ENCODE measurements around the gene EMSY. TPM values are rescaled to one million over a fixed set of nuclear protein-coding genes. Genes with fewer than 3 reads are reported as not detected.
A peak's percentile ranks its signal among the peaks of the same experiment; 100 is the strongest.

EMSY gene
- total and polyA plus RNA-seq, 4 donors: 3.6 to 35.0 (median 17.8) TPM

DNA sequence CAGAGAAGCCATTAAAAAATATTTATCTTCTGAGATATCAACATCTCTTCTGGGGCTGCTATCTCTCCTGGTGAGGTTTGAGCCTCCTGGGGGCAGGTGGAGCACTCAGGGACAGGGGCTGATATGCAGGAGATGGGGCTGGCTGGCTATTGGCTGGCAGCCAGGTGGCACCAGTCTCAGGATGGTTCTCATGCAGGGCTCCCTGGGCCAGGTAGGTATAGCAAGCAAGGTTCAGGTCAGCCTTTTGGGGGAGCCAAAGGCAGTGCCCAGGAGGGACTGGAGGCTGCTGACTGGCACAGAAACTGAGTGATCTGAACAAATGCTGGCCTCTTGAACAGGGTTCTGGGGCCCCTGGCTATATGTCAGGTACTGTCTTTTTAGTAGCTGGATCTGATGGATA lies 29.7 kb upstream of the EMSY start:
- no peaks in the 10 kb centered on the region for H3K4me1 ChIP-seq (ENCODE audit: control insufficient read depth in 1 of 2, insufficient read depth in 2 of 2, low read length in 2 of 2)
- H3K27me3 ChIP-seq (ENCODE audit: control insufficient read depth in 1 of 2, insufficient read depth in 2 of 2, low read length in 1 of 2): no peaks in the 10 kb centered on the region
- H3K4me3 ChIP-seq (ENCODE audit: low read length in 2 of 2): no peak overlapping the region
- DNase-seq (no peak), ATAC-seq (ENCODE audit: low FRiP score) (no peak)
- H3K36me3 ChIP-seq (ENCODE audit: control insufficient read depth in 1 of 2, insufficient read depth in 2 of 2, low read length in 1 of 2): no peaks in the 10 kb centered on the region
- intact Hi-C loops (cut with DNase I): no loop called here
- no peak overlapping the region for H3K27ac ChIP-seq (ENCODE audit: low read depth in 1 of 2, low read length in 2 of 2)
- H3K9me3 ChIP-seq (ENCODE audit: control insufficient read depth, low read length): no peaks in the 10 kb centered on the region

DNA sequence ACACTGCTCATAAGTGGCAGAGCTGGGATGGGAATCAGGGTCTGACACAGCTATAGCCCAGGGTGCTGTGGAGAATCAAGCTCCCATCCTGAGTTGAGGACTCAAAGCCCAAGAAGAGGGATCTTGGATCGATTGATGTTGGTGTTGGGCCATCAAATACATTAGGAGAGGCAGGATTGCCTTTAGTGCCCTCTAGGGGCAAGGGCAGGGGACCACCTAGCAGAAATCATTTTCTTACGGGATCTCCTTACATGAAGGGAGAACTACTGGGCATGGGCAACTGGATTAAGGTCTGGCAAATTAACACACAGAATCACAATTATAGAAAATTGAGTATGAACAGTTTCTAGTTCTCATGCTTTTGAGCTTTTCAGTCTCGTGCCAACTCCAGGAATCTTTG lies 24.9 kb upstream of the EMSY start:
- 59 to 69% methylated on average over 3 of the region's 3 CpGs for WGBS, 2 donors
- intact Hi-C loops (cut with DNase I): no loop called here
- H3K9me3 ChIP-seq (ENCODE audit: control insufficient read depth, low read length): no peaks in the 10 kb centered on the region
- no peak for DNase-seq
- no peaks in the 10 kb centered on the region for H3K27me3 ChIP-seq (ENCODE audit: control insufficient read depth in 1 of 2, insufficient read depth in 2 of 2, low read length in 1 of 2)
- H3K27ac ChIP-seq (ENCODE audit: low read depth in 1 of 2, low read length in 2 of 2): no peak overlapping the region
- no peak for ATAC-seq (ENCODE audit: low FRiP score)
- H3K4me1 ChIP-seq (ENCODE audit: control insufficient read depth in 1 of 2, insufficient read depth in 2 of 2, low read length in 2 of 2): no peaks in the 10 kb centered on the region
- no peaks in the 10 kb centered on the region for H3K36me3 ChIP-seq (ENCODE audit: control insufficient read depth in 1 of 2, insufficient read depth in 2 of 2, low read length in 1 of 2)
- H3K4me3 ChIP-seq (ENCODE audit: low read length in 2 of 2): no peak overlapping the region

DNA sequence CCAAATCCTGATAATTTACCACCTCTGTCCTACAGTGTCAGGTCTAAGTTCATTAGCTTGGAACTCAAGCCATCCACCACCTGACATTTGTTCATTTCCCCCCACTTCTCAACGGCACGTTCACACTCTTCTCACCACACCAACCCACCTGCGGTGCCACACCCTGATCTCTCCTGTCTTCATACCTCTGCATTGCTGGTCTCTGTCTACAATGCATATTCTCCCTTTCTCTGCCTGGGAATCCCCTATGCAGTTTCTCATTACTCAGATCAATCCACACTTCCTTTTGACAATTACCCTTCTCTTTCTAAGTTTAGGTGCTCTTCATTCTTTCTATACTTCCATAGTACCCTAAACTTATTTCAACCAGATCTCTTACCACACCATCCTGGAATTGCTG lies 20.4 kb upstream of the EMSY start:
- intact Hi-C loops (cut with DNase I): no loop called here
- peaks cover 0 to 2% of the 10 kb centered on the region in 2 donors for H3K4me1 ChIP-seq (ENCODE audit: control insufficient read depth in 1 of 2, insufficient read depth in 2 of 2, low read length in 2 of 2)
- WGBS, 2 donors: 69 to 80% methylated on average over 3 of the region's 3 CpGs
- DNase-seq (no peak), ATAC-seq (ENCODE audit: low FRiP score) (no peak)
- no peak overlapping the region for H3K27ac ChIP-seq (ENCODE audit: low read depth in 1 of 2, low read length in 2 of 2)
- H3K27me3 ChIP-seq (ENCODE audit: control insufficient read depth in 1 of 2, insufficient read depth in 2 of 2, low read length in 1 of 2): no peaks in the 10 kb centered on the region
- H3K4me3 ChIP-seq (ENCODE audit: low read length in 2 of 2): no peak overlapping the region
- H3K9me3 ChIP-seq (ENCODE audit: control insufficient read depth, low read length): no peaks in the 10 kb centered on the region
- no peaks in the 10 kb centered on the region for H3K36me3 ChIP-seq (ENCODE audit: control insufficient read depth in 1 of 2, insufficient read depth in 2 of 2, low read length in 1 of 2)

DNA sequence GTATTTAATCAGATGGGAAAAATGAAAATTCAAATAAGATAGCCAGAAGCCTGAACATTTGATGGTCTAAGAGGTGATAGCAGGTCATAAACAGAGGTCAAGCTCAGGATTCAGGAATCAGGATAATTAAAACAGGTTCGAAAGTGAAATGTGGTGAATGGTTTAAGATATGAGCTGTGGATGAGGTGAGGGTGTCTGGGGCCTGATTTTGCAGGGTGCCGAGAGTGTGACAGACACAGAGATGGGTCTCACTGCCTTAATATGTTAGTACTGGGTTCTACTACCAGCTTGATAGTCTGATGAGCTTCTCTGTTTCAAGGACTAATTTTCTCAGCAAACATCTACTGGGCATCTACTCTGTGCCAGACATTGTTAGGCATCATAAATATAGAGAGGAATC lies 19.9 kb upstream of the EMSY start:
- Histone ChIP-seq H3K27me3 (ENCODE audit: control insufficient read depth in 1 of 2, insufficient read depth in 2 of 2, low read length in 1 of 2) (no peaks in the 10 kb centered on the region), H3K4me3 (ENCODE audit: low read length in 2 of 2) (no peak overlapping the region), H3K4me1 (ENCODE audit: control insufficient read depth in 1 of 2, insufficient read depth in 2 of 2, low read length in 2 of 2) (peaks cover 0 to 2% of the 10 kb centered on the region in 2 donors), H3K36me3 (ENCODE audit: control insufficient read depth in 1 of 2, insufficient read depth in 2 of 2, low read length in 1 of 2) (no peaks in the 10 kb centered on the region), H3K27ac (ENCODE audit: low read depth in 1 of 2, low read length in 2 of 2) (no peak overlapping the region), H3K9me3 (ENCODE audit: control insufficient read depth, low read length) (no peaks in the 10 kb centered on the region)
- intact Hi-C loops (cut with DNase I): no loop called here
- DNase-seq (no peak), ATAC-seq (ENCODE audit: low FRiP score) (no peak)
- WGBS, 2 donors: 92 to 97% methylated on average over 2 of the region's 2 CpGs

DNA sequence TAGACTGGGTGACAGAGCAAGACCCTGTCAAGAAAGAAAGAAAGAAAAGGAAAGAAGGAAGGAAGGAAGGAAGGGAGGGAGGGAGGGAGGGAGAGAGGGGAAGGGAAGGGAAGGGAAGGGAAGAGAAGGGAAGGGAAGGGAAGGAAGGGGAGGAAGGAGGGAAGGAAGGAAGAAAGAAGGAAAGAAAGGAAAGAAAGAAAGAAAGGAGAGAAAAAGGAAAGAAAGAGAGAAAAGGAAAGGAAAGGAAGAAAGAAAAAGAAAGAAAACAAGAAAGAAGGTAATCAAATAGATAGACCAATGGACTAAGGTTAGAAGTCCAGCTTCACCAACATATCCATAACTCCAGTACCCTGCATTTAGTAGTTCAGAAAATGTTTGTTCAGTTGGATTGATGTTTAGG lies 18.2 kb upstream of the EMSY start:
- ATAC-seq (ENCODE audit: low FRiP score) (no peak), DNase-seq (no peak)
- Histone ChIP-seq H3K4me3 (ENCODE audit: low read length in 2 of 2) (no peak overlapping the region), H3K36me3 (ENCODE audit: control insufficient read depth in 1 of 2, insufficient read depth in 2 of 2, low read length in 1 of 2) (no peaks in the 10 kb centered on the region), H3K9me3 (ENCODE audit: control insufficient read depth, low read length) (no peaks in the 10 kb centered on the region), H3K27me3 (ENCODE audit: control insufficient read depth in 1 of 2, insufficient read depth in 2 of 2, low read length in 1 of 2) (no peaks in the 10 kb centered on the region), H3K4me1 (ENCODE audit: control insufficient read depth in 1 of 2, insufficient read depth in 2 of 2, low read length in 2 of 2) (peaks cover 0 to 2% of the 10 kb centered on the region in 2 donors), H3K27ac (ENCODE audit: low read depth in 1 of 2, low read length in 2 of 2) (no peak overlapping the region)
- intact Hi-C loops (cut with DNase I): no loop called here

DNA sequence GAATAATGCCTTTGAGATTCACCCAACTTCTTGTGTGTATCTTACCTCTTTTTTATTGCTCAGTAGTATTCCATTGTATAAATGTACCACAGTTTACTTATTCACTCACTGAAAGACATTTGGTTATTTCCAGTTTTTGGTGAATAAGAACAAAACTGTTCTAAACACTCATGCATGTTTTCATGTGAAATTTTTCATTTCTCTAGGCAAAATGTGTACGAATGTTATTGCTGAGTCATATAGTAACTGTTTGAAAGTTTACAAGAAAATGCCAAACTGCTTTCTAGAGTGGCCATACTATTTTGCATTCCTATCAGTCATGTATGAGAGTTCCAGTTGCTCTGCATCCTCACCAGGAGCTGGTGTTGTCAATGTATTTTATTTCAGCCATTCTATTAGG lies 8.8 kb upstream of the EMSY start:
- H3K4me3 ChIP-seq (ENCODE audit: low read length in 2 of 2): no peak overlapping the region
- no peak overlapping the region for H3K27ac ChIP-seq (ENCODE audit: low read depth in 1 of 2, low read length in 2 of 2)
- H3K4me1 ChIP-seq (ENCODE audit: control insufficient read depth in 1 of 2, insufficient read depth in 2 of 2, low read length in 2 of 2): no peaks in the 10 kb centered on the region
- no peaks in the 10 kb centered on the region for H3K9me3 ChIP-seq (ENCODE audit: control insufficient read depth, low read length)
- no peak for ATAC-seq (ENCODE audit: low FRiP score)
- no peaks in the 10 kb centered on the region for H3K36me3 ChIP-seq (ENCODE audit: control insufficient read depth in 1 of 2, insufficient read depth in 2 of 2, low read length in 1 of 2)
- intact Hi-C loops (cut with DNase I): no loop called here
- no peaks in the 10 kb centered on the region for H3K27me3 ChIP-seq (ENCODE audit: control insufficient read depth in 1 of 2, insufficient read depth in 2 of 2, low read length in 1 of 2)
- DNase-seq: no peak
- WGBS, 2 donors: 91 to 92% methylated on average over 1 of the region's 1 CpG

DNA sequence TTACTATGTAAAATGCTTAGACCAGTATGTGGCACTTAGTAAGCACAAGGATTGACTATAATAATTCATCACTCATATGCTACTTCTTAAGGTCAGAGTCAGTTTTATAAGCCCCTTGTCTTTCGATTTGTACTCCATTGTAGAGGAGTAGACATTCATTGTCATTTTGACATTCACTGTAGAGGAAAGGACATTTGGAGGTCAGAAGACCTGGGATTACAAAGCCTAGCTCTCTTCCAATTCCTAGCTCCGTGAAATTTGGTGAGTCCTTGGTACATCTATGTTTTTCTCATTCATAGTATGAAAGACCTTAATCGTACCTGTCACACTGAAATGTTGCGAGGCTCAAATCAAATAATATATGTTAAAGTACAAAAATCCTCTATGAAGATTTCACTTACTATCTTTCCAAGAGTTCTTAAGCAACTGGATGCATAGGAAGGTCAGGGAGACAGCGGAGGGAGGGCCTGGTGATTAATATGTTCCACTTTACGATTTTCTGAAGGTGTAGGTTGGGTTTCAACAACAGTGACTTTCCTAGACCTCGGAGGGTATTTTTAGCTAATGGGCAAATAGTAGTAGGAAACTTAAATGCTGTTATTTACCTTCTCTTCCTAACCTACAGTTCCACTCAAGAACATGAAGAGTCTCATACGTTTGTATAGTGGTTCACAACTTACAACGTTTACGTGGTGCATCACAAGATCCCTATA lies 1.4 kb upstream of the EMSY start:
- intact Hi-C loops (cut with DNase I): loop anchor here (5.0 to 10.0 kb wide), 2 partner anchors 61 to 71 kb away; partner anchors contain the start of genes GVQW3 (in 1 of the 2) and THAP12 (in 1 of the 2)
- Histone ChIP-seq H3K27me3 (ENCODE audit: control insufficient read depth in 1 of 2, insufficient read depth in 2 of 2, low read length in 1 of 2) (no peaks in the 10 kb centered on the region), H3K36me3 (ENCODE audit: control insufficient read depth in 1 of 2, insufficient read depth in 2 of 2, low read length in 1 of 2) (no peaks in the 10 kb centered on the region), H3K27ac (ENCODE audit: low read depth in 1 of 2, low read length in 2 of 2) (no peak overlapping the region), H3K4me3 (ENCODE audit: low read length in 2 of 2) (peak overlapping the region; percentile 76 to 84), H3K4me1 (ENCODE audit: control insufficient read depth in 1 of 2, insufficient read depth in 2 of 2, low read length in 2 of 2) (no peaks in the 10 kb centered on the region), H3K9me3 (ENCODE audit: control insufficient read depth, low read length) (no peaks in the 10 kb centered on the region)
- DNase-seq (no peak), ATAC-seq (ENCODE audit: low FRiP score) (no peak)
- 36 to 38% methylated on average over 10 of the region's 10 CpGs for WGBS, 2 donors

DNA sequence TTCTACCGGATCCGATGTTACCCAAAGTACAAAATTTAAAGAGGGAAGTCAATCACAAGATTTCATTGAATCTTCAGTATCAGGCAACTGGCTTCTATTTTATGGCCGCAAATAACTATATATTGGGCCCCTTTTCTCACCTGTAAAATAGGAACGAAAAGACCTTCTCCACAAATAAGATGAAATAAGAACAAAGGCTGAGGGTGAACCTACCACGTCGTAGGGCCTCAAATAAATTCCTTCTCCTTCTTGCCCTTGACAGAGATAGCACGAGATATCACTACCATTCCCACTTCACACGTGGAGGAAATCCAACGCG lies 794 bp upstream of the EMSY start:
- ATAC-seq (ENCODE audit: low FRiP score): no peak
- intact Hi-C loops (cut with DNase I): loop anchor here (1.0 to 10.0 kb wide), 4 partner anchors 62 to 209 kb away; partner anchors contain the start of genes GVQW3 (in 2 of the 2) and THAP12 (in 2 of the 2)
- Histone ChIP-seq H3K9me3 (ENCODE audit: control insufficient read depth, low read length) (no peaks in the 10 kb centered on the region), H3K4me3 (ENCODE audit: low read length in 2 of 2) (peak overlapping the region; percentile 76 to 84), H3K36me3 (ENCODE audit: control insufficient read depth in 1 of 2, insufficient read depth in 2 of 2, low read length in 1 of 2) (no peaks in the 10 kb centered on the region), H3K4me1 (ENCODE audit: control insufficient read depth in 1 of 2, insufficient read depth in 2 of 2, low read length in 2 of 2) (no peaks in the 10 kb centered on the region), H3K27me3 (ENCODE audit: control insufficient read depth in 1 of 2, insufficient read depth in 2 of 2, low read length in 1 of 2) (no peaks in the 10 kb centered on the region), H3K27ac (ENCODE audit: low read depth in 1 of 2, low read length in 2 of 2) (peak overlapping the region; percentile 44 to 76)
- DNase-seq: no peak
- 1% methylated on average over 10 of the region's 10 CpGs for WGBS, 2 donors
